MM.1S (cell line): Measurements from ENCODE around the gene GALNTL6.

Experiments
- DNase-seq: peaks from one replicate; pipeline ENCODE4 v3.0.0-alpha.2; 2015
- H2AFZ ChIP-seq: fragments of 300-600 bp; sonication (generic); 2 replicates; pipeline ENCODE4 v1.6.0; 2016; ENCODE audit warnings: antibody characterized with exemption, low read length
- H3F3A ChIP-seq: fragments of 300-600 bp; sonication (generic); 2 replicates; pipeline ENCODE4 v1.6.1; 2016; ENCODE audit warnings: mild to moderate bottlenecking, antibody characterized with exemption, low read length, moderate library complexity, mixed read lengths; ENCODE audit not compliant: insufficient read depth
- H3K27ac ChIP-seq: fragments of 300-600 bp; sonication (generic); 2 replicates; pipeline ENCODE4 v1.5.1; 2016; ENCODE audit warnings: mild to moderate bottlenecking, low read length
- H3K27me3 ChIP-seq: fragments of 300-600 bp; sonication (generic); replicated peaks from 2 replicates; pipeline ENCODE4 v1.6.0; 2016; ENCODE audit warnings: low read length; ENCODE audit not compliant: insufficient read depth
- H3K36me3 ChIP-seq: fragments of 300-600 bp; sonication (generic); replicated peaks from 2 replicates; pipeline ENCODE4 v1.6.1; 2016; ENCODE audit warnings: mild to moderate bottlenecking, low read length, mixed read lengths; ENCODE audit not compliant: insufficient read depth
- H3K4me1 ChIP-seq: fragments of 300-600 bp; sonication (generic); 2 replicates; pipeline ENCODE4 v1.6.1; 2016; ENCODE audit warnings: low read length, mixed read lengths
- H3K4me2 ChIP-seq: fragments of 300-600 bp; sonication (generic); 2 replicates; pipeline ENCODE4 v1.6.0; 2016; ENCODE audit warnings: low read depth, low read length
- H3K4me3 ChIP-seq: fragments of 300-600 bp; sonication (generic); 2 replicates; pipeline ENCODE4 v1.5.1; 2016; ENCODE audit warnings: low read length, mixed read lengths
- H3K79me2 ChIP-seq: fragments of 300-600 bp; sonication (generic); 2 replicates; pipeline ENCODE4 v1.6.1; 2016; ENCODE audit warnings: mixed run types, low read length, mixed read lengths
- H3K9ac ChIP-seq: fragments of 300-600 bp; sonication (generic); 2 replicates; pipeline ENCODE4 v1.6.1; 2016; ENCODE audit warnings: low read length, mixed read lengths
- H3K9me2 ChIP-seq: fragments of 300-600 bp; sonication (generic); replicated peaks from 2 replicates; pipeline ENCODE4 v1.6.1; 2016; ENCODE audit warnings: mild to moderate bottlenecking, low read length, mixed read lengths; ENCODE audit not compliant: insufficient read depth
- H3K9me3 ChIP-seq: fragments of 300-600 bp; sonication (generic); replicated peaks from 2 replicates; pipeline ENCODE4 v1.6.1; 2016; ENCODE audit warnings: mild to moderate bottlenecking, low read length, mixed read lengths; ENCODE audit not compliant: insufficient read depth
- H4K20me1 ChIP-seq: fragments of 300-600 bp; sonication (generic); 2 replicates; pipeline ENCODE4 v1.6.1; 2016; ENCODE audit warnings: mild to moderate bottlenecking, low read length, moderate library complexity, mixed read lengths; ENCODE audit not compliant: insufficient read depth
- EZH2 ChIP-seq: fragments of 300-600 bp; sonication (generic); optimal IDR thresholded peaks from 2 replicates; pipeline ENCODE3; 2017; ENCODE audit warnings: low read depth, mild to moderate bottlenecking, antibody characterized with exemption, low read length, mixed read lengths
- EZH2phosphoT487 ChIP-seq: fragments of 300-600 bp; sonication (generic); IDR thresholded peaks from 2 replicates; pipeline ENCODE4 v1.6.1; 2018; ENCODE audit warnings: antibody characterized with exemption, low read length
- TF ChIP-seq, protein P1 (sequence below): fragments of 300-600 bp; sonication (generic); IDR thresholded peaks from 2 replicates; pipeline ENCODE4 v1.5.1; 2016; ENCODE audit warnings: antibody characterized with exemption, low read length, mixed read lengths

The GALNTL6 gene

GRCh38 chr4:171920901-171921300, 107.7 kb downstream of the GALNTL6 start:
- Histone ChIP-seq H3K4me3 (no peak overlapping the region), H3K36me3 (no peaks in the 10 kb centered on the region), H4K20me1 (no peaks in the 10 kb centered on the region), H2AFZ (no peak overlapping the region), H3F3A (no peaks in the 10 kb centered on the region; the same call in 1 of the 2 replicates), H3K27me3 (no peaks in the 10 kb centered on the region), H3K79me2 (no peaks in the 10 kb centered on the region), H3K9me3 (no peaks in the 10 kb centered on the region), H3K27ac (no peak overlapping the region), H3K4me2 (no peak overlapping the region), H3K4me1 (peaks cover 6% of the 10 kb centered on the region; the same call in 1 of the 2 replicates), H3K9ac (no peak overlapping the region), H3K9me2 (no peaks in the 10 kb centered on the region)
- TF ChIP-seq EZH2phosphoT487: no peak
- TF ChIP-seq EZH2: no peak
- TF ChIP-seq, protein P1, sequence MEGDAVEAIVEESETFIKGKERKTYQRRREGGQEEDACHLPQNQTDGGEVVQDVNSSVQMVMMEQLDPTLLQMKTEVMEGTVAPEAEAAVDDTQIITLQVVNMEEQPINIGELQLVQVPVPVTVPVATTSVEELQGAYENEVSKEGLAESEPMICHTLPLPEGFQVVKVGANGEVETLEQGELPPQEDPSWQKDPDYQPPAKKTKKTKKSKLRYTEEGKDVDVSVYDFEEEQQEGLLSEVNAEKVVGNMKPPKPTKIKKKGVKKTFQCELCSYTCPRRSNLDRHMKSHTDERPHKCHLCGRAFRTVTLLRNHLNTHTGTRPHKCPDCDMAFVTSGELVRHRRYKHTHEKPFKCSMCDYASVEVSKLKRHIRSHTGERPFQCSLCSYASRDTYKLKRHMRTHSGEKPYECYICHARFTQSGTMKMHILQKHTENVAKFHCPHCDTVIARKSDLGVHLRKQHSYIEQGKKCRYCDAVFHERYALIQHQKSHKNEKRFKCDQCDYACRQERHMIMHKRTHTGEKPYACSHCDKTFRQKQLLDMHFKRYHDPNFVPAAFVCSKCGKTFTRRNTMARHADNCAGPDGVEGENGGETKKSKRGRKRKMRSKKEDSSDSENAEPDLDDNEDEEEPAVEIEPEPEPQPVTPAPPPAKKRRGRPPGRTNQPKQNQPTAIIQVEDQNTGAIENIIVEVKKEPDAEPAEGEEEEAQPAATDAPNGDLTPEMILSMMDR: no peak
- no peak for DNase-seq

DNA sequence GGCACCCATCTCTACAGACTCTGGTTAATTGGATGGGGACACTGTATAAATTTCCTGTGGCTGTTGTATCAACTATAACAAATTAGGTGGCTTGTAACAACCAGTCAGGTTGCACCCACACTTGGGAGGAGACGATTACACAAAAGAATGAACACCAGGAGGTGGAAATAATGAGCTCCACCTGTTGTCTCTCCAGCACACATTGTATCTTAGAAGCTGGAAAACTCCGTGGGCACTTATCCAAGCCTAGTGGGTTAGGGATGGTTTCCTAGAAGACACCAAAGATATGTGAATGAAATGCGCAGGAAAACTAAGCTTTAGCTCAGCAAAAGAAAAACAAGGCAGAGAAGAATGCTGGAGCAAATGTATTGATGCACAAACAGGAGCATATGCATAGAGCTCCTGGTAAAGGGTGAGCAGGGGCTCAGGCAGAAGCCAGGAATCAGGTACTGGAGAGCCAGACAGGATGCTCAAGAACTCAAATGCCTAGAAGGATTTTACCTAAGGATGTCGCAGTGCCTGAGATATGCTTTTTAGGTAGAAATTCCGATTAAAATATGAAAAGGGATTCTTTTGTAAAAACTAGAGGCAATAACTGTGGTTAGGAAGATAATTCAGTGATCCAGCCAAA, 111.7 kb downstream of the GALNTL6 start:
- Histone ChIP-seq H3K9ac (no peak overlapping the region), H3K4me2 (no peak overlapping the region), H3K4me1 (no peaks in the 10 kb centered on the region), H3K27ac (no peak overlapping the region), H3K9me2 (no peaks in the 10 kb centered on the region), H3K4me3 (no peak overlapping the region), H3K36me3 (no peaks in the 10 kb centered on the region), H2AFZ (no peak overlapping the region), H3K27me3 (no peaks in the 10 kb centered on the region), H3F3A (no peaks in the 10 kb centered on the region; the same call in 1 of the 2 replicates), H3K79me2 (no peaks in the 10 kb centered on the region), H3K9me3 (no peaks in the 10 kb centered on the region), H4K20me1 (no peaks in the 10 kb centered on the region)
- no peak for TF ChIP-seq EZH2
- no peak for DNase-seq

DNA sequence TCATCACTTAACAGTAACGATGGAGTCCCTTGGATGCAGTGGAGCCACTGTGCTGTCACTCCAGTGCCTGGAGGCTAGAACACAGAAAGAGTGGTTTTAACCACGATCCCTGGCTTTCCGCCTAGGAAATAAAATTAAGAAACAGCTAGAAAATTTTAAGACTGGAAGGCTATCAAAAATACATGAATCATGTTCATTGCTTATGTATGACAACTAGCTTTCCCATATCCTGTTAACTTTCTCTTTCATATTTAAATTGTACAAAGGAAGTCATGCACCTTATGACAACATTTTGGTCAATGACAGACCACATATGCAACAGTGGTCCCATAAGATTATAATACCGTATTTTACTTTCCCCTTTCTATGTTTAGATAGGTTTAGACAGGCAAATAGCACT, 115.1 kb downstream of the GALNTL6 start:
- H3K27me3 ChIP-seq: no peaks in the 10 kb centered on the region
- H3K36me3 ChIP-seq: no peaks in the 10 kb centered on the region
- no peaks in the 10 kb centered on the region for H3K4me1 ChIP-seq
- no peak for DNase-seq
- TF ChIP-seq, protein P1: no peak
- TF ChIP-seq EZH2 (no peak), EZH2phosphoT487 (no peak)
- no peaks in the 10 kb centered on the region for H4K20me1 ChIP-seq
- H3K9me3 ChIP-seq: no peaks in the 10 kb centered on the region
- H3K4me2 ChIP-seq: no peak overlapping the region
- H3K4me3 ChIP-seq: no peak overlapping the region
- no peaks in the 10 kb centered on the region; the same call in 1 of the 2 replicates for H3F3A ChIP-seq
- no peak overlapping the region for H3K27ac ChIP-seq
- no peaks in the 10 kb centered on the region for H3K79me2 ChIP-seq
- no peaks in the 10 kb centered on the region for H3K9me2 ChIP-seq
- H2AFZ ChIP-seq: no peak overlapping the region
- H3K9ac ChIP-seq: no peak overlapping the region

GRCh38 chr4:171929477-171929876, 116.3 kb downstream of the GALNTL6 start:
- no peak overlapping the region for H2AFZ ChIP-seq
- H3K36me3 ChIP-seq: no peaks in the 10 kb centered on the region
- TF ChIP-seq EZH2phosphoT487 (no peak), EZH2 (no peak)
- TF ChIP-seq, protein P1: no peak
- no peaks in the 10 kb centered on the region for H3K9me2 ChIP-seq
- H4K20me1 ChIP-seq: no peaks in the 10 kb centered on the region
- no peaks in the 10 kb centered on the region for H3K4me1 ChIP-seq
- H3K27me3 ChIP-seq: no peaks in the 10 kb centered on the region
- no peaks in the 10 kb centered on the region for H3F3A ChIP-seq
- no peak overlapping the region for H3K27ac ChIP-seq
- no peaks in the 10 kb centered on the region for H3K79me2 ChIP-seq
- no peak overlapping the region for H3K4me2 ChIP-seq
- DNase-seq: no peak
- H3K9me3 ChIP-seq: no peaks in the 10 kb centered on the region
- H3K4me3 ChIP-seq: no peak overlapping the region
- H3K9ac ChIP-seq: no peak overlapping the region
